Measurements from ENCODE around the gene OR2T33. TPM values are rescaled to one million over a fixed set of nuclear protein-coding genes. Genes with fewer than 3 reads are reported as not detected.
"Not testable (repeated sequence)": the region's sequence is repeated elsewhere in the genome, so short reads cannot be mapped to it uniquely, and the experiment has no call there.

The OR2T33 gene, protein sequence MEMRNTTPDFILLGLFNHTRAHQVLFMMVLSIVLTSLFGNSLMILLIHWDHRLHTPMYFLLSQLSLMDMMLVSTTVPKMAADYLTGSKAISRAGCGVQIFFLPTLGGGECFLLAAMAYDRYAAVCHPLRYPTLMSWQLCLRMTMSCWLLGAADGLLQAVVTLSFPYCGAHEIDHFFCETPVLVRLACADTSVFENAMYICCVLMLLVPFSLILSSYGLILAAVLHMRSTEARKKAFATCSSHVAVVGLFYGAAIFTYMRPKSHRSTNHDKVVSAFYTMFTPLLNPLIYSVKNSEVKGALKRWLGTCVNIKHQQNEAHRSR
- total RNA-seq: under 1 TPM in 1 of 2 experiments, not detected in 1; 0.25 TPM
- polyA plus RNA-seq (2013, experiment 1 of 2): not detected
- polyA plus RNA-seq (2013, experiment 2 of 2): not detected
- 0 to 0.08 (median 0) reads per million in 172 experiments for total RNA-seq

DNA sequence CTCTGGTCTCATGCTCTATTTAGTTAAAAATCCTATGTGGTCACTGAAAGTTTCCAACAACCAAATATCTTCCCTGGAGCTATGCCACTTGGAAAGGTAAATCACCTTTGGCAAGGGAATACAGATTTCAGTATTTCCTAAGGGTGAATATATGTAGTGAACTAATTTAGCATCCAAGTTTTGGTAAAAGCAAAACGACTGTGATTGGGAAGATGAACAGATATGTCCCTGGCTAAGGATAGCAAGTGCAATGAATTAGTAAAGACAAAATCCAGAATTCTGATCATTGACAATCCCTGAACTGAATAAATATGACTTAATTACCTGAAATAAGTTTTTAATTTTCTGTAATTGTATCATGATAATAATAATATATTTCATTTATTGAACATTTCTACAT is at the start of gene OR2T33:
Gene OR2T33 (minus strand): TSS at position 101 of the 400 bp plus-strand sequence. CDS start 4,162 bp downstream, outside the sequence.
- ATAC-seq (ENCODE audit: poor library complexity) (no peak), DNase-seq (no peak)
- H3K27ac Mint-ChIP-seq: no peak within 1 kb of the TSS
- H3K9me3 Mint-ChIP-seq: no peaks in the 10 kb centered on the region
- Histone ChIP-seq H3K27ac (ENCODE audit: low read depth in 1 of 2, low read length in 2 of 2) (no peak within 1 kb of the TSS), H3K4me3 (ENCODE audit: low read length) (no peak within 1 kb of the TSS), H3K9me3 (ENCODE audit: control insufficient read depth in 1 of 2, insufficient read depth in 1 of 2, low read length in 2 of 2) (no peaks in the 10 kb centered on the region), H3K36me3 (ENCODE audit: insufficient read depth, low read length) (no peaks in the 10 kb centered on the region), H3K4me1 (ENCODE audit: insufficient read depth, low read length) (no peaks in the 10 kb centered on the region), H3K27me3 (ENCODE audit: control insufficient read depth in 1 of 2, insufficient read depth in 2 of 2, low read length in 2 of 2) (no peaks in the 10 kb centered on the region)
- intact Hi-C loops (cut with DNase I, micrococcal nuclease): no loop called here
- TF ChIP-seq, protein P1, sequence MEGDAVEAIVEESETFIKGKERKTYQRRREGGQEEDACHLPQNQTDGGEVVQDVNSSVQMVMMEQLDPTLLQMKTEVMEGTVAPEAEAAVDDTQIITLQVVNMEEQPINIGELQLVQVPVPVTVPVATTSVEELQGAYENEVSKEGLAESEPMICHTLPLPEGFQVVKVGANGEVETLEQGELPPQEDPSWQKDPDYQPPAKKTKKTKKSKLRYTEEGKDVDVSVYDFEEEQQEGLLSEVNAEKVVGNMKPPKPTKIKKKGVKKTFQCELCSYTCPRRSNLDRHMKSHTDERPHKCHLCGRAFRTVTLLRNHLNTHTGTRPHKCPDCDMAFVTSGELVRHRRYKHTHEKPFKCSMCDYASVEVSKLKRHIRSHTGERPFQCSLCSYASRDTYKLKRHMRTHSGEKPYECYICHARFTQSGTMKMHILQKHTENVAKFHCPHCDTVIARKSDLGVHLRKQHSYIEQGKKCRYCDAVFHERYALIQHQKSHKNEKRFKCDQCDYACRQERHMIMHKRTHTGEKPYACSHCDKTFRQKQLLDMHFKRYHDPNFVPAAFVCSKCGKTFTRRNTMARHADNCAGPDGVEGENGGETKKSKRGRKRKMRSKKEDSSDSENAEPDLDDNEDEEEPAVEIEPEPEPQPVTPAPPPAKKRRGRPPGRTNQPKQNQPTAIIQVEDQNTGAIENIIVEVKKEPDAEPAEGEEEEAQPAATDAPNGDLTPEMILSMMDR (IDR thresholded peaks at IDR 0.05): no peak
- H3K4me1 Mint-ChIP-seq (ENCODE audit: low read depth): no peaks in the 10 kb centered on the region
- H3K36me3 Mint-ChIP-seq (ENCODE audit: low read depth): no peaks in the 10 kb centered on the region
- POLR2A ChIA-PET: interaction anchor here (0.6 kb wide), 1 partner anchor 408 kb away, joined by 3 read pairs; no protein-coding TSS in a partner anchor
- H3K4me3 Mint-ChIP-seq: no peak within 1 kb of the TSS
- no peaks in the 10 kb centered on the region for H3K27me3 Mint-ChIP-seq
- CTCF ChIA-PET: no interaction called here

DNA sequence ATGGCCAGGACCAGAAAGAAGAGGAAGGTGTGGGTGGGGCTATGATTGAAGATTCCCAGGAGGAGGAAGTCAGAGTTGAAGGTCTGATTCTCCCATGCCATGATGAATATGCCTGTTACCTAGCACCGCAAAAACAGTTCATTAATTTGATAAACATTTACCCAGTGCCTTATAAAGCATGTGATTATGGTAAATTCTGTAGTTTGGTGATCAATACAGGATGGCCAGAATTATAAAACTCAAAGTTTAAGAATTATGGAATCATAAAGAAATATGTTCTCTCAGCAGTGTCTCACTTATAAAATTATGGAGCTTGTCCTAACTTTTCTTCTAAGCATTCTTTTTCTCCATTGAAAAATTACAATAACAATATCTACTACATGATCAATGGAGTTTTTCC is 46.7 kb upstream of the OR2T33 start, which contains the start of gene OR2M7:
Gene OR2M7 (minus strand): TSS at position 101 of the 400 bp plus-strand sequence. CDS start 0 bp downstream, at position 101.
- no peak within 1 kb of the TSS for H3K27ac Mint-ChIP-seq
- ChIA-PET CTCF (no interaction called here), POLR2A (no interaction called here)
- H3K4me1 Mint-ChIP-seq (ENCODE audit: low read depth): no peaks in the 10 kb centered on the region
- no peaks in the 10 kb centered on the region for H3K27me3 Mint-ChIP-seq
- H3K4me3 ChIP-seq (ENCODE audit: low read length): no peak within 1 kb of the TSS
- H3K9me3 Mint-ChIP-seq: no peaks in the 10 kb centered on the region
- no peaks in the 10 kb centered on the region for H3K36me3 Mint-ChIP-seq (ENCODE audit: low read depth)
- ATAC-seq (ENCODE audit: poor library complexity) (no peak), DNase-seq (no peak)
- H3K36me3 ChIP-seq (ENCODE audit: insufficient read depth, low read length): no peaks in the 10 kb centered on the region
- H3K27ac ChIP-seq (ENCODE audit: low read depth in 1 of 2, low read length in 2 of 2): no peak within 1 kb of the TSS
- H3K9me3 ChIP-seq (ENCODE audit: control insufficient read depth in 1 of 2, insufficient read depth in 1 of 2, low read length in 2 of 2): no peaks in the 10 kb centered on the region
- no peaks in the 10 kb centered on the region for H3K27me3 ChIP-seq (ENCODE audit: control insufficient read depth in 1 of 2, insufficient read depth in 2 of 2, low read length in 2 of 2)
- H3K4me3 Mint-ChIP-seq: no peak within 1 kb of the TSS
- no peaks in the 10 kb centered on the region for H3K4me1 ChIP-seq (ENCODE audit: insufficient read depth, low read length)
- TF ChIP-seq, protein P1 (IDR thresholded peaks at IDR 0.05): no peak
- intact Hi-C loops (cut with DNase I, micrococcal nuclease): no loop called here

DNA sequence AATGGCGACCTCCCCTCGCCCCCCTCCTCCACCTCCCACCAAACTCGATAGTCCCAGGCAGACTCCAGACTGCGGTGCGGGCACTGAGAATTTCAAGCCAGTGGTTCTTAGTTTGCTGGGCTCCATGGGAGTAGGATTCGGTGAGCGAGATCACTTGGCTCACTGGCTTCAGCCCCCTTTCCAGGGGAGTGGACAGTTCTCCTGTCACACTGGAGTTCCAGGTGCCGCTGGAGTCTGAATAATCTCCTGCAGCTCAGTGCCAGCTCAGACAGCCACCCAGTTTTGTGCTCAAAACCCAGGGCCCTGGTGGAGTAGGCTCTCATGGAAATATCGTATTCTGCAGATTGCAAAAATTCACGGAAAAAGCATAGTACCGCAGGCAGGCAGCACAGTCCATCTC is 39.0 kb upstream of the OR2T33 start:
- ChIA-PET POLR2A (no interaction called here), CTCF (no interaction called here)
- Mint-ChIP-seq H3K27me3 (peaks cover 8% of the 10 kb centered on the region), H3K4me3 (no peak overlapping the region), H3K36me3 (ENCODE audit: low read depth) (no peaks in the 10 kb centered on the region), H3K4me1 (ENCODE audit: low read depth) (no peaks in the 10 kb centered on the region), H3K9me3 (no peaks in the 10 kb centered on the region), H3K27ac (no peak overlapping the region)
- Histone ChIP-seq H3K36me3 (ENCODE audit: insufficient read depth, low read length) (no peaks in the 10 kb centered on the region), H3K4me3 (ENCODE audit: low read length) (no peak overlapping the region), H3K27me3 (ENCODE audit: control insufficient read depth in 1 of 2, insufficient read depth in 2 of 2, low read length in 2 of 2) (peaks cover 0 to 7% of the 10 kb centered on the region in 2 experiments), H3K27ac (ENCODE audit: low read depth in 1 of 2, low read length in 2 of 2) (no peak overlapping the region), H3K9me3 (ENCODE audit: control insufficient read depth in 1 of 2, insufficient read depth in 1 of 2, low read length in 2 of 2) (peaks cover 0 to 17% of the 10 kb centered on the region in 2 experiments), H3K4me1 (ENCODE audit: insufficient read depth, low read length) (no peaks in the 10 kb centered on the region)
- DNase-seq: no peak
- intact Hi-C loops (cut with DNase I, micrococcal nuclease): no loop called here
- TF ChIP-seq, protein P1 (IDR thresholded peaks at IDR 0.05): no peak
- ATAC-seq (ENCODE audit: poor library complexity): no peak

DNA sequence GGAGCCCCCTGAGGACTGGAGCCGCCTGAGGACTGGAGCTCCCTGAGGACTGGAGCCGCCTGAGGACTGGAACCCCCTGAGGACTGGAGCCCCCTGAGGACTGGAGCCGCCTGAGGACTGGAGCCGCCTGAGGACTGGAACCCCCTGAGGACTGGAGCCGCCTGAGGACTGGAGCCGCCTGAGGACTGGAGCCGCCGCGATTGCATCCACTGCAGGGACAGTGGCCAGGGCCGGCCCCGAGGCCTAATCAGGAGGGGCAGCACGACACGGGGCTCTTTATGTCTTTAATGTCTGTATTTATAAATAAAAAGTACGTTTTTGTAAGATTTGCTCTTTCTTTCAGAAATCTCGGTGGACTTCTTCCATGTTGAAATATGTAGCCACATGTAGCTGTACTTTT is 29.0 kb upstream of the OR2T33 start:
- H3K9me3 Mint-ChIP-seq: not testable (repeated sequence)

More for the DNA sequence above, 29.0 kb upstream of the OR2T33 start:
- H3K9me3 ChIP-seq (ENCODE audit: control insufficient read depth in 1 of 2, insufficient read depth in 1 of 2, low read length in 2 of 2); H3K27ac Mint-ChIP-seq; H3K4me3 ChIP-seq (ENCODE audit: low read length); H3K27ac ChIP-seq (ENCODE audit: low read depth in 1 of 2, low read length in 2 of 2); H3K4me3 Mint-ChIP-seq; H3K4me1 ChIP-seq (ENCODE audit: insufficient read depth, low read length); H3K27me3 ChIP-seq (ENCODE audit: control insufficient read depth in 1 of 2, insufficient read depth in 2 of 2, low read length in 2 of 2); CTCF ChIA-PET; H3K4me1 Mint-ChIP-seq (ENCODE audit: low read depth); intact Hi-C loops (cut with DNase I, micrococcal nuclease); H3K36me3 Mint-ChIP-seq (ENCODE audit: low read depth); DNase-seq; H3K27me3 Mint-ChIP-seq; ATAC-seq (ENCODE audit: poor library complexity); H3K36me3 ChIP-seq (ENCODE audit: insufficient read depth, low read length); POLR2A ChIA-PET: not testable (repeated sequence)
